ENCODE measurements around the gene KCNE4.

Gene KCNE4, protein sequence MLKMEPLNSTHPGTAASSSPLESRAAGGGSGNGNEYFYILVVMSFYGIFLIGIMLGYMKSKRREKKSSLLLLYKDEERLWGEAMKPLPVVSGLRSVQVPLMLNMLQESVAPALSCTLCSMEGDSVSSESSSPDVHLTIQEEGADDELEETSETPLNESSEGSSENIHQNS

DNA sequence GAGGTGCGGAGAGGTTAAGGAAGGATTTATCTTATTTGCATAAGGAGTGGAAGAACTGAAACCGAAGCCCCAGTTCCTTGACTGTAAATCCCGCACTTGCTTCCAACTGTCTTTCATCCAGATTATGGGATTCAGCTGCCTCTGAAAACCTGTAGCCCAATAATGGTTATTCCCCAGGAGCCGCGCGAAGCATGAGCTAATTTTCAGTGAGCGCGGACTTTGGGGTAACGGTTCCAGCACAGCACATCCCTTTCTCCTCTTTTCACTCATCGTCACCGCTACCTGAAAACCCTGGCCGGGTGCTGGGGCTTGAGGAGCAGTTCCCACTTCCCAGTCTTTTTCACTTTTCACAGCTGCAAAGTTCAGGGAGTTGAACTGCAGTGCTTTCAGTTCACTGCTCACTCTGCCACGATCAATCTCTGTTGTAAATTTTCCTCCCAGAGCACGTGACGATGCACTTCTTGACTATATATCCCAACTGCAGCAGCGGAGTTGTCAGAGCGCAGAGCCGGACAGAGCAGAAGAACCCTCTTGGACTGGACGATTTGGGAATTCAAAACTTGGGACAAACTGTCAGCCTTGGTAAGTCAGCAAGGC is at the start of gene KCNE4:
TSS of gene KCNE4 (plus strand) at position 498 of the 597 bp plus-strand sequence. CDS start 641 bp downstream, outside the sequence.
- no peak for DNase-seq (ENCODE audit: low read depth)

DNA sequence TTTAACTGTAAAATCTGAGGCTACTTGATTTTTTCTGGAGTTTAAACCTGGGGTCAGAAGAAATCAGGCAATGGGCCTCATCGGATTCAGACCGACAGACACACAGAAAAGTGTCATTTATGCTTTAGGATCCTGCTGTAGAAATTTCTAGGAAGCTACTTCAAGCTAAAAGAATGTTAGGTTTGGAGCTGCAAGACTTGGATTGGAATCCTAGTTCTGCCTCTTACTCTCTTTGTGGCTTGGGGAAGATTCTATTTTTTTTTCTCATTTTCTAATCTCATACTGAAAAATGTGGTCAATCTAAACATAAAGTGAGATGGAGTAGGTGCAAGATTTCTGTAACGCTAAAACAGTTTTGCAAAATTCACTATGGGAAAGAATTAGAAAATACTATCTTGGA is 48.8 kb upstream of the KCNE4 start:
- DNase-seq (ENCODE audit: low read depth) = no peak

DNA sequence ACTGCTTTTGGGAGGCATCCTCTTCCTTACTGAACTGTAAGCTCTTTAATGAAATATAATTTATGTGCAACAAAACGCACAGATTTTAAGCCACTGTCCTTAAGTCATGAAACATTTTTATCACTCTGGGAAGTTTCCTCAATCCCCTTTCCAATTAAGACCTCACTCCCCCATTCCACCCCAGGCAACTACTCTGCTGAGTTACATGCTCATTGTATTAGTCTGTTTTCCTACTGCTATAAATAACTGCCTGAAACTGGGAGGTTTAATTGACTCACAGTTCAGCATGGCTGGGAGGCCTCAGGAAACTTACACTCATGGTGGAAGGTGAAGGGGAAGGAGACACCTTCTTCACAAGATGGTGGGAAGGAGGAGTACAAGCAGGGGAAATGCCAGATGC is 46.5 kb upstream of the KCNE4 start:
- DNase-seq (ENCODE audit: low read depth) = no peak

DNA sequence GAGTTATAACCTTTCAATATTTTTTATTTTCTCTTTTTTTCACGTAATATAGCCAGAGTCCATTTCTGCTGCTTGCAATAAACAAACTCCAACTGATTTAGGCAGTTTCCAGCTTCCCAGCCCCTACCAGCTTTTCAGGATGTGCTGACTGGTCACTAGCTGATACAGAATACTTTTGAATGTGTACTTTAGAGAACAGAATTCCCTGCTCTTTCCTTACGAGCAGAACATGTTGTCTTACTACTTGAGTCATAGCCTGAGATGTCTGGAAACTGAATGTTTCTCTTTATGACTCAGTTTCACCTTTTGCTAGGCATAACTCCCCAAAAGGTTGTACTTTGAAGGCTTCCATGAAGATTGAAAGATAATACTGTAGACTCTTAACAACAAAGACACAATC is 44.5 kb upstream of the KCNE4 start:
- no peak for DNase-seq (ENCODE audit: low read depth)

DNA sequence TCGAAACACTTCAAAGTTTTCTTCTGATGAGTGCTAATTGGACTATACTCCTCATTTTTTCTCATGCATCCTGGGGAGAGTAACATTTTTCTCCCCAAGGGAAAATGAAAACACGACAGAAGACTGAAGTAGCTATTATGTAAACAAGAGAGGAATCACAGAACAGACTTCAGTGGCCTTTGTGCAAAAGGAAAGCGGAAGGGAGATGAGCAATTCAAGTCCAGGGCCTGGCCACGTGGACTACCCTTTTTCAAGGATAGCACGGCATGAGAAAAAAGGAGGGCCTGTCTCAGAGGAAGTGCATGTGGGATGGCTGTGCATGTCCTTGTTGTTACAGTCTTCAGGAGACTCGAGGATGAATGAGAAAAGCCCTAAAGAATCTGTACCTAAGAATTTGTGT is 43.8 kb upstream of the KCNE4 start:
- no peak for DNase-seq (ENCODE audit: low read depth)

DNA sequence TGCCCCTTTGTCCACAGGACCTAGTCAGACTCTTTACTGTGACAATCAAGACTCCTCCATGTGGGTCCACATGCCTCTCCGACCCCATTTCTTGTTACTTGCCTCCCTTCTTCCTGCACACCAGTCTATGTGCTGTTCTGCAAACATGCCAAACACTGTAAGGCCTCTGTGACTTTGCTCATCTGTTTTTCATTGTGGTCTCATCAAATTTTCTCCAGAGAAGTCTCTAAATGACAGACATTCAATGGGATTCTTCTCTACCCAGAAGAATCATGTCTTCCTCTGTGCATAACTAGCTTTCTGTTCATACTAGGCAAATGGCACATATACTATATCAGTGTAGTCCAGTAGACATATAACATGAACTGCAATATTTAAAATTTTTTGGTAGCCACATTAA is 43.0 kb upstream of the KCNE4 start:
- DNase-seq (ENCODE audit: low read depth) = no peak

DNA sequence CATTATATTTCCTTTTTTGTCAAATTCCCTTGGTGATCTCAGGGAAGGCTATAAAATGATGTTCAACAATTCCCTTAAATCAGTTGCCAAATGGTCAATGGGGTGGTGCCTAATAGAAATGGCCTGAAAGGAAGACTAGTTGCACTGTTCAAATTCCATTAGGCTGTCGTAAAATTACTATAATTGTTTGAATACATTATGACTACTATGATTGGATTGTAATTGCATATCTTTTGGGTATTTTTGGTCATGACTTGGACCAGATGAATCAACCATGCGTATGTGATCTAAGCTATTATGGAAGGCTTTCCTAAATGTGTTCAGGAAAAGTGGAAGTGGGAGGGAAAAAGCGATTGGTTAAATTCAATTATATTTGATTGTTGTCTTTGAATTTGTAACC is 41.3 kb upstream of the KCNE4 start:
- DNase-seq (ENCODE audit: low read depth) = no peak

DNA sequence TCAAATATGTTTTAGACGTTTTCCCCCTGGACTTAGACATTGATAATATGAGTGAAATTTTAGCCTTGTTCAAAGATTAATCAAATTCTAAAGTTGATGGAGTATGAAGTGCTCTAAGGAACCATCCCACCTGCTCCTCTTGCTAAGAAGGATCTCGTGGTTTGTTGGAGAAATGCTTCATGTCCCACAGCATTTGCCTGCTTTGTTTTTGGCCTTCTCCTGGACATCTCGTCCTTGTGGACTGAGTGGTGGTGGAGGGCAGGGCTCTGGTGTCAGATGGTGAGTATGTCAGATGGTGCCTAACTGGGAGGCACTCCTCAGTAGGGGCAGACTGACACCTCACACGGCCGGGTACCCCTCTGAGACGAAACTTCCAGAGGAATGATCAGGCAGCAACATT is 39.7 kb upstream of the KCNE4 start:
- DNase-seq (ENCODE audit: low read depth) = no peak

DNA sequence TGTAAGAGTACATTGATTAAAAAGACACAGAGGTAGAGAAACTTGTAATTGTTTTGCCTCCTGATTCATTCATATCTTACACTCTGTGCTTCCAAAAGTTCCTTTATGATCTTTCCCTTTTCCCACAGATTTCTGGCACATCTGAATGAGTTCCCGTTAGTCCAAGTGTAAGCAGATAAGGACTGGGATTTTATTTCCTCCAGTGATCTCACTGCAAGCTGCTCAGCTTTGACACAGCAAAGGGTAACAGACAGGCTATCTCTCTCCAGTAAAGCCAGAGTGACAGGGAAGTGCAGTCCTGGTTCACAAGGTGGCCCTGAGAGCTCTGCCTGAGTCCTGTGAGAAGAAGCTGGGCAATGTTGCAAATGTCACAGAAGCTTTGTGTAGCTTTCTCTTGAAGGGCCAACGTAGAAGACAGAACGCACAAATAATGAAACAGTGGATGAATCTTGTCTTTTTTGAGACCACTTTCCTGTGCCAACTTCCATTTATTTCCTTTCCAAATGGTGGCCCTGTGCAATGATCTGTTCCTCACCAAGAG is 32.5 kb upstream of the KCNE4 start:
- DNase-seq (ENCODE audit: low read depth) = no peak

DNA sequence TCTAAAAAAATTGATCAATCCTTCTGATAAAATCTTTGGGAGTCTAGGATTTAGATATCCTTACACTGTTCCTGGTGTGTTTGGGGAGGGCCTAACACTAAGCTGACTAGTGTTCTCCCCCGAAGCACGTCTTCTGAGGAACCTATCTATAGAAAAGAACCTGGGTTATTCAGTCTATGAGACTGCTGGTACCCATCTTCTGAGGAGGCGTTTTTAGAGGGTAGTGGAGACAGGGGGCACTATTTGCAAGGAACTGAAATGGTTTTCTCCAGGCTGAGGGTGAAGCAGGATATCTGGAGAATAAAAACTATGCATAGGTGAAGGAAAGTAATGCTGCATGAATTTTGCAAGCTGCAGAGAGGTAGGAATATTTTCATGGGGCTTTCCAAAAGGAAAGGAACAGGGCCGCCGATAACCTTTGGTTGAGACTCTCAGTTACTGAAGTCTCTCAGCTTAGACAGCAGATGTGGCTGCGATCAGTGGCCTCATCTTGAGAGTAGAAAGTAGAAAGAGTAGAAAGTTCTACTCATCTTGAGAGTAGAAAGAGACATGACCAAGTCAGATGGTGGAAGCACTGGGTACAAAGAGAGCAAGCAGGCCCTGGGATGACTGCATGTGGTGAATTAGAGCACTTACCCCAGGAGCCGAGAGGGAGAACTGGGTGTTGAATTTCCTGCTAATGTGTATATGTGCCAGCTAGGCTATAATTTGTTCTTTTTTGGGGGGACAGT is 31.8 kb upstream of the KCNE4 start:
- DNase-seq (ENCODE audit: low read depth) = no peak

DNA sequence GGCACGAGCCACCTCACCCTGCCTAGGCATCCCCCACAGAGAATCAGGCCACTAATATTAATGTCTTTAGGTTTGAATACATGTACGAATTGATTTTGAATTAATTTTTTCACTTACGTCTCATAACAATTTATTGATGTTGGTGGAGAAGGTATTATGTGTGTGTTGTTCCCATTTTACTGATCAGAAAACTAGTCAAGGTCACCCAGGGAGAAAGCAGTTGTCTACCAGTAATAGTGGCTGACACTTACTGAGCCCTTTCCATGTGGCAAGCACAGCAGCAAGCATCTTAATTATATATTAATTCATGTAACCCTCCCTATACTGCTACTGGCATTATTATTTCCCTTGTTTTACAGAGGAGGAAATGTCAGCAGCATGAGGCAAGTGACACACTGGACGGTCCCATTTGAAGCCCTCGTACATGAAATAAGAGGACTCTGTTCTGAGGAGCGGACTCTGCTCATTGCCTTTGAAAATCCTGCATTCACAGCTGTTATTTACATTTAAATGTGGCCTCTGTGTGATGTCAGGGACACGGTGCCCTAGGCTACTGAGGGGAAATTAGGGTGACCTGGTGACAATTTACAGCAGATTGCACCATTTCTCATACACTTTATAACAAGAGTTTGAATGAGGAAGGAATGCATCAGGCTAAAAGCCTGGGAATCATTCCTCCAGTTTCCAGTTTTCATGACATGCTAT is 30.9 kb upstream of the KCNE4 start:
- DNase-seq (ENCODE audit: low read depth) = no peak

DNA sequence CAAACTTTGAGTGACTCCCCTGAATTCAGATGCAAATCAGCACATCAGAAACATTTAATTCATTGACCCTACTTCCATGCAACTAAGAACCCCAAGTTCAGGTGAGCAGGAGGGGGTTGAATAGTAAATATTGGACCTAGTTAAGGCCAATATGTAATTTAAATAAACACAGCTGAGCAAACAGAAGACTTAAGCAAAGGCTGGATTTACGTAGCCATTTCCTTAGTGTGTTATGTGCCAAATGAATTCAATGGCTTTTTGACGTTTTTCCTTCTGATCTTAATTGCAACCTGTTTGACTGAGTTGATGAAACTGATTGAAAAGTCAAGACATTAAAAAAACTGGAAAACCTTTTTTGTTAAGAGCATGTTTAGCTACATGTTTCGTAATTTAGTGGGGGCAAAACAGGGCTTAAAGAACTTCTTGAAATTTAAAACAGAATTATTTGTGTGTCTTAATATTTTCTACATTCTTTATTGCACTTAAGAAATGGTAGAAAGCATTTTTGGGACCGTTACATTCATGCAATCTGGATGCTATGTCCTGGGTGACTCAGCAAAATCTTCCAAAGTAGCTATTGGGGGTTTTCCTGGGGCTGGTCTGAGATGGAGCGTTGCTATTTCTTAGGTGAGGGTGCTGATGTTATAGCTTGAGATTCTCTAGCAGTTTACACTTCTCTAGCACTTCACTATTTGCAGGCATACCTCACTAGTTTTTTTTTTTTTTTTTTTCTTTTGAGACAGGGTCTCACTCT is 25.5 kb upstream of the KCNE4 start:
- no peak for DNase-seq (ENCODE audit: low read depth)

DNA sequence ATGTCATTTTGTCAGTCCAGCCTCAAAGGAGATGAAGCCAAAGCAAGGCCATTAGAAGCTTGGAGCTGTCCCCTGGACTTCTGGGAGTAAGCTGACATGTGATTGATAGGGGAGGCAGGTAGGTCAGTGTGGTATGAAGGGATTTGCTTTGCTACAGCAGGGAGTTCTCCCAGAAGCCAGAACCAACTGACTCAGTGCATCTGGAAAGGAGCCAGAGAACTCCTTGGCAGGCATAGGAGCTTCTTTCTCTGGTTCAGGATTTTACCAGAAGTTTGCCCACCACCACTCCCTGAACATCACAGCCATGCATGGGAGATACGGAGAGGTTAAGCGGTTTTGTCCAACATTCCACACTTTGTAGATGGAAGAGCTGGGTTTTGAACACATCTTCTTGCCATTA is 24.5 kb upstream of the KCNE4 start:
- no peak for DNase-seq (ENCODE audit: low read depth)

DNA sequence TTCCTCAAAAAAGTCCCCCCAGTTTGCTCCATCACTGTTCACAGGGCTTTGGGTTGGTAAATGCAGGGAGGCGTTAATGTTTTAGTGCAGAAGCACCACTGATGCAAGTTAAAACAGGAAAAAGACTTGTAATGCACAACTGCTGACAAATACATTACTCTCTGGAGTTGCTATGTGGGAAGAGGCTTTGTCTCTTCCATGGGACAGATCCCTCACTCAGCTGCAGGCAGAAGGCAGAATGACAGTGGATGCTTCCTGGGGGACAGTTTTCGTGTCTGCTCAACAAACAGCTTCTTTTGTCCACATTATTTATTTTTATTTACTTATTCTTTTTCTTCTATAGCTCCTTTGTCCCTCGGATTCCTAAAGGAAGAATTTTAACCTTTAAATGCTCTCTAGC is 22.7 kb upstream of the KCNE4 start:
- DNase-seq (ENCODE audit: low read depth) = no peak

DNA sequence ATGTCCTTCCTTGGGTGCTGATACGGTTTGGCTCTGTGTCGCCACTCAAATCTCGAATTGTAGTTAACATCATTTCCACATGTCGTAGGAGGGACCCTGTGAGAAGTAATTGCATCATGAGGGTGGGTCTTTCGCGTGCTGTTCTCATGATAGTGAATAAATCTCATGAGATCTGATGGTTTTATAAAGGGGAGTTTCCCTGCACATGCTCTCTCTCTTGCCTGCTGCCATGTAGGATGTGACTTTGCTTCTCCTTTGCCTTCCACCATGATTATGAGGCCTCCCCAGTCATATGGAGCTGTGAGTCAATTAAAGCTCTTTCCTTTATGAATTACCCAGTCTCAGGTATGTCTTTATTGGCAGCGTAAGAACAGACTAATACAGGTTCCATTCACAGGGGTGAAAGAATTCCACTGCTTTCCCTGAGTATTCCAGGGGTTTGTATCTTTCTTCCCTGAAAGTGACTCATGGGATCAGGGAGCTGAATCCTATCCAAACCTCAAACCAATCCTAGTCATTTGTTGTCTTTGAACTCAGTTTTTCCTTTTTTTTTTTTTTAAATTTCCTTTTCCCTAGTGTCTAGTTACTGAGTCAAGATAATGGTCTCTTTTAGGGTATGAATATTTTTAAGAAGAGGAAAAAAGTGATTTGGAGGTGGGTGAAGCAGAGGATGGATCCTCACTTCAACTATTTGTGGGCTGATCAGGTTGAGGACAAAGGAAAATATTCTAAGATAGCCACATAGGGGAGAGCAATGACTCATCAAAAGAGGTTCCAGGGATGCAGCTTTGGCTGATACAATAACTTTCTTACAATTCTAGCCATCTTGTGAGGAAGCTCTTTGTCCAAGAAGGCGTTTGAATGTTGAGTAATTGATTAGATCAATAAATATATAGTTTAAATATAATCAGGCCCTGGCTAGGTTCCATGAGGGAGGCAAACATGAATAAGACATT is 19.5 kb upstream of the KCNE4 start:
- DNase-seq (ENCODE audit: low read depth) = no peak

DNA sequence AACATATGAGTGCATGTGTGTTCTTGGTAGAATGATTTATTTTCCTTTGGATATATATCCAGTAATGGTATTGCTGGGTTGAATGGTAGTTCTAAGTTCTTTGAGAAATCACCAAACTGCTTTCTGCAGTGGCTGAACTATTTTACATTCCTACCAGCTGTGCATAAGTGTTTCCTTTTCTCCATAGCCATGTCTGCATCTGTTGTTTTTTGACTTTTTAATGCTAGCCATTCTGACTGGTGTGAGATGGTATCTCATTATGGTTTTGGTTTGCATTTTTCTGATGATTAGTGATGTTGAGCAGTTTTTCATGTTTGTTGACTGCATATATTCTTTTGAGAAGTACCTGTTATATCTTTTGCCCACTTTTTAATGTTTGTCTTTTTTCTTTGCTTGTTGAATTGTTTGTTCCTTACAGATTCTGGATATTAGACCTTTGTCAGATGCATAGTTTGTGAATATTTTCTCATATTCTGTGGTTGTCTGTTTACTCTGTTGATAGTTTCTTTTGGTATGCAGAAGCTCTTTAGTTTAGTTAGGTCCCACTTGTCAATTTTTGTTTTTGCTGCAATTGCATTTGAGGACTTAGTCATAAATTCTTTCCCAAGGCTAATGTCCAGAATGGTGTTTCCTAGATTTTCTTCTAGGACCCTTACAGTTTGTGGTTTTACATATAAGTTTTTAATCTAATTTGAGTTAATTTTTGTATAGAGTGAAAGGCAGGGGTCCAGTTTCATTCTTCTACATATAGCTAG is 17.6 kb upstream of the KCNE4 start:
- no peak for DNase-seq (ENCODE audit: low read depth)

DNA sequence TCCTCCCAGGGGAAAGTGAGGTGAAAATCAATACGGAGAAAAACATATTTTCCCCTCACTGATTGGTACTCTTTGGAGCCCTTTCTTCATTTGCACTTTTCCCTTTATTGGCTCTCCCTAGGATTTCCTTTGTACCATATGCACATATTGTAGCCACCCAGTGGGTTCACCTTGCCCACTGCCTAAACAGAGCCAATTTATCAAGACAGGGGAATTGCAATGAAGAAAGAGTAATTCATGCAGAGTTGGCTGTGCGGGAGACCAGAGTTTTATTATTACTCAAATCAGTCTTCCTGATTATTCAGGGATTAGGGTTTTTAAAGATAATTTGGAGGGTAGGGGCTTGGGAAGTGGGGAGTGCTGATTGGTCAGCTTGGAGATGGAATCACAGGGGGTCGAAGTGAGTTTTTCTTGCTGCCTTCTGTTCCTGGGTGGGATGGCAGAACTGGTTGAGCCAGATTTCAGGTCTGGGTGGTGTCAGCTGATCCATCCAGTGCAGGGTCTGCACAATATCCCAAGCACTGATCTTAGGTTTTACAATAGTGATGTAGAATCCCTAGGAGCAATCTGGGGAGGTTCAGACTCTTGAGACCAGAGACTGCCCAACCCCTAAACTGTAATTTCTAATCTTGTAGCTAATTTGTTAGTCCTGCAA is 15.1 kb upstream of the KCNE4 start:
- DNase-seq (ENCODE audit: low read depth) = no peak

DNA sequence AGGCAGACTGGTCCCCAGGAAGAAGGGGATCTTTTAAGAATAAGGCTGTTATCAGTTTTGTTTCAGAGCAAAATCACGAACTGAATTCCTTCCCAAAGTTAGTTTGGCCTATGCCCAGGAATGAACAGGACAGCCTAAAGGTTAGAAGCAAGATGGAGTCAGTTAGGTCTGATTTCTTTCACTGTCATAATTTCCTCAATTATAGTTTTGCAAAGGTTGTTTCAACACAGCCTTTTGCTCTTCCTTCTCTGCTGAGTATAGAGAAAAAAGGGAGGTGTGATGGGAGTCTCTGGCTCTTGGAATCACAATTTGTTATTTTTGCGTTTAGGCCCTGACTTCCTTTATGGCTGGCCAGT is 14.6 kb upstream of the KCNE4 start:
- no peak for DNase-seq (ENCODE audit: low read depth)

DNA sequence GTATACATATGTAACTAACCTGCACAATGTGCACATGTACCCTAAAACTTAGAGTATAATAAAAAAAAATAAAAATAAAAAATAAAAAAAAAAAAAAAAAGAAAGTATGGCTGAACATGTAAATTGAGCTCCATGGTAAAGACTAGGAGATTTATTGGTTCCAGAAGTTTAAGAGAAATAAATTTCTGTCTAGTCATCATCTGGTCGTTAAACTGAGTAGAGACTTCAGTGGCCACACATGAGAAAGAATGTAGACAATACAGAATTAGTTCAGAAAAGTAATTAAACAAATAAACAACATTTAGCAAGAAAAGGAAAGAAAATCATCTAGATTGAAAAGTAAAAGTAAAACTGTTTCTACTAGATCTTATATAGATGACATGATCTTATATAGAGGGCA is 12.4 kb upstream of the KCNE4 start:
- DNase-seq (ENCODE audit: low read depth) = no peak

DNA sequence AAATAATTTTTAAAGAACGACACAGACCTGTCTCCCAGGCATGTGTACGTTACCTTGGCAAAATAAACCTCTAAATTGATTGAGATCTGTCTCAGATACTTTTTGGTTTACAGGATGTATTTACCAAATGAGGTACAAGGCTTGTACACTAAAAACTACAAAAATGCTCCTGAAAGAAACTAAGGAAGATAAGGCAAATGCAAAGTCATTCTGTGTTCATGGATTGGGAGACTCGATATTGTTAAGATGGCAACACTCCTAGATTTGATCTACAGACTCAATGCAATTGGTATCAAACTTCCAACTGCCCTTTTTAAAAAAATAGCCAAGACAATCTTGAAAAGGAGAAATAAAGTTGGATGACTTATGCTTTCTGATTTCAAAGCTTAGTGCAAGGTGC is 11.5 kb upstream of the KCNE4 start:
- no peak for DNase-seq (ENCODE audit: low read depth)
